NB4 (cell line): Measurements from ENCODE around the gene ANO9.

Experiments used
- MYC ChIP-seq: IDR thresholded peaks from 2 replicates; pipeline ENCODE4 v1.6.1; 2011; ENCODE audit warnings: low read depth, low read length
- POLR2A ChIP-seq: IDR thresholded peaks from 2 replicates; pipeline ENCODE4 v1.6.1; 2011; ENCODE audit warnings: mild to moderate bottlenecking; ENCODE audit not compliant: insufficient read length; ENCODE audit errors: extremely low read depth
- TF ChIP-seq, protein P1 (sequence below): IDR thresholded peaks from one replicate; pipeline ENCODE4 v1.5.1; 2012; ENCODE audit warnings: low read depth, low read length

GRCh38 chr11:394858-395655 lies 46.8 kb downstream of the ANO9 start:
- TF ChIP-seq POLR2A (no peak), MYC (no peak)
- TF ChIP-seq, protein P1, sequence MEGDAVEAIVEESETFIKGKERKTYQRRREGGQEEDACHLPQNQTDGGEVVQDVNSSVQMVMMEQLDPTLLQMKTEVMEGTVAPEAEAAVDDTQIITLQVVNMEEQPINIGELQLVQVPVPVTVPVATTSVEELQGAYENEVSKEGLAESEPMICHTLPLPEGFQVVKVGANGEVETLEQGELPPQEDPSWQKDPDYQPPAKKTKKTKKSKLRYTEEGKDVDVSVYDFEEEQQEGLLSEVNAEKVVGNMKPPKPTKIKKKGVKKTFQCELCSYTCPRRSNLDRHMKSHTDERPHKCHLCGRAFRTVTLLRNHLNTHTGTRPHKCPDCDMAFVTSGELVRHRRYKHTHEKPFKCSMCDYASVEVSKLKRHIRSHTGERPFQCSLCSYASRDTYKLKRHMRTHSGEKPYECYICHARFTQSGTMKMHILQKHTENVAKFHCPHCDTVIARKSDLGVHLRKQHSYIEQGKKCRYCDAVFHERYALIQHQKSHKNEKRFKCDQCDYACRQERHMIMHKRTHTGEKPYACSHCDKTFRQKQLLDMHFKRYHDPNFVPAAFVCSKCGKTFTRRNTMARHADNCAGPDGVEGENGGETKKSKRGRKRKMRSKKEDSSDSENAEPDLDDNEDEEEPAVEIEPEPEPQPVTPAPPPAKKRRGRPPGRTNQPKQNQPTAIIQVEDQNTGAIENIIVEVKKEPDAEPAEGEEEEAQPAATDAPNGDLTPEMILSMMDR = no peak
